GM19372 (cell line): Measurements from ENCODE around the gene CBLN1.
A peak's percentile ranks its signal among the peaks of the same experiment; 100 is the strongest.

Experiments
- ATAC-seq: cut with Tn5 transposase; IDR thresholded peaks from one replicate; pipeline ENCODE4 v1.9.1; 2021; ENCODE audit warnings: mild to moderate bottlenecking, low read depth, moderate library complexity; ENCODE audit not compliant: unreplicated experiment

Gene CBLN1

GRCh38 chr16:49281480-49281842 lies at the start of gene CBLN1:
Gene CBLN1, minus strand, starts transcription at chr16:49281838. Its CDS starts 373 bp downstream, at chr16:49281465.
- no peak for ATAC-seq

- no peak for ATAC-seq
Observed at GRCh38 chr16:49330562-49331201, 49.0 kb upstream of the CBLN1 start.

GRCh38 chr16:49328325-49328724 lies 46.7 kb upstream of the CBLN1 start:
- ATAC-seq: no peak

GRCh38 chr16:49327466-49327865 lies 45.8 kb upstream of the CBLN1 start:
- ATAC-seq: no peak

GRCh38 chr16:49324703-49325102 lies 43.1 kb upstream of the CBLN1 start:
- no peak for ATAC-seq

GRCh38 chr16:49315602-49316001 lies 34.0 kb upstream of the CBLN1 start:
- ATAC-seq: no peak

GRCh38 chr16:49312389-49312985 lies 30.8 kb upstream of the CBLN1 start:
- no peak for ATAC-seq

- no peak for ATAC-seq
Observed at GRCh38 chr16:49311823-49312222, 30.2 kb upstream of the CBLN1 start.

- ATAC-seq: no peak
Observed at GRCh38 chr16:49307176-49307575, 25.5 kb upstream of the CBLN1 start.

GRCh38 chr16:49305406-49305805 lies 23.8 kb upstream of the CBLN1 start:
- no peak for ATAC-seq

- ATAC-seq: no peak
Observed at GRCh38 chr16:49292413-49292812, 10.8 kb upstream of the CBLN1 start.

GRCh38 chr16:49287572-49287971 lies 5.9 kb upstream of the CBLN1 start:
- ATAC-seq: no peak

GRCh38 chr16:49284962-49285361 lies 3.3 kb upstream of the CBLN1 start:
- ATAC-seq: no peak

- ATAC-seq: no peak
Observed at GRCh38 chr16:49283376-49284049, 1.9 kb upstream of the CBLN1 start.

GRCh38 chr16:49282690-49283375 lies 1.2 kb upstream of the CBLN1 start:
- ATAC-seq: no peak

GRCh38 chr16:49281843-49282642 lies 405 bp upstream of the CBLN1 start:
- peak; percentile 86 for ATAC-seq

GRCh38 chr16:49280841-49281371 lies 732 bp downstream of the CBLN1 start:
- no peak for ATAC-seq

GRCh38 chr16:49280105-49280741 lies 1.4 kb downstream of the CBLN1 start:
- ATAC-seq: no peak

GRCh38 chr16:49278944-49279725 lies 2.5 kb downstream of the CBLN1 start:
- no peak for ATAC-seq
